Activated CD8-positive, alpha-beta memory T cell treated with anti-CD3 and anti-CD28 coated beads for 36 hours (primary cell): ENCODE results near the gene CDH18. TPM values are rescaled to one million over a fixed set of nuclear protein-coding genes. Genes with fewer than 3 reads are reported as not detected.

ENCODE experiments used
- CTCF ChIA-PET: fragments of 350-600 bp; sonication (Branson Sonifier 250); formaldehyde crosslinking; loops from one replicate; lab custom pipeline; 2021; ENCODE audit warnings: antibody characterized with exemption; lab: Charles Lee
- POLR2A ChIA-PET: fragments of 350-600 bp; sonication (Branson Sonifier 250); formaldehyde crosslinking; loops from one replicate; lab custom pipeline; 2021; ENCODE audit warnings: antibody characterized with exemption; lab: Charles Lee
- total RNA-seq, 2 experiments: library from RNA; stranded (reverse); gene quantifications; one replicate each; pipeline ENCODE4 v1.2.3, GENCODE V29; 2021

Gene CDH18
- total RNA-seq, 2 experiments from 2014 or later: not detected

DNA sequence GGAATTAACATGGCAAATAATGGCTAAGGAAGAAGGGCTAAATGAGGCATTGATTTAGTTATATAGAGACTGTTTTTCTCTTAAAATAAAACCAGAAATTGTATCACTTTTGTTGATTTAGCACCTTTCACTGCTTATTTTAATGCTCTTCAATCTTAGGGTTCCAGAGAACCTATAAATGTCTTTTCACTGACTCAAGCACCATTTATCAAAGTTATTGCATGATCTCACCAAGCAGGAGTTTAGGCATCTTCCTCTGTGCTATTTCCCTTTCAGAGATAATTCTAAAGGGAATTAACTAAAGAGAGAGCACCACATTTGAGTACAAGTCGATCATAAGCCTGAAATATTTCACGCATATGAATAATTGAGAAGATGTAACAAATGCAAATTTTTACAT lies 357.1 kb downstream of the CDH18 start:
- POLR2A ChIA-PET: no interaction called here

DNA sequence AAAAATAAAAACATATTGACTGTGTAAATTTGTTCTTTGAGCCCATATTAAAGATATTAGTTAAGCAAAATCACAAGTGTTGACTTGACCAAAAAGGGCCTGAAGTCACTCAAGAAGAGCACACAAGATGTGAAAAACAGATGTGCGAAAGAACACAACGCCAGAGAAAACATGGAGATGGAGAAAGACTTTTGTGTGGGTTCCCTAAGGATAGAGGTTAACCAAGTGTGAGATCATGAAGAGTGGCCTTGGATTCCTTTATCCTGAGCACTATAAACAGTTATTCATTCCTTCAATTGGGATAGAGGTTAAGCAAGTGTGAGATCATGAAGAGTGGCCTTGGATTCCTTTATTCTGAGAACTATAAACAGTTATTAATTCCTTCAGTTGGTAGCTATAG lies 361.8 kb downstream of the CDH18 start:
- ChIA-PET CTCF (no interaction called here), POLR2A (no interaction called here)

More for the DNA sequence above, 357.1 kb downstream of the CDH18 start:
- CTCF ChIA-PET: no interaction called here

DNA sequence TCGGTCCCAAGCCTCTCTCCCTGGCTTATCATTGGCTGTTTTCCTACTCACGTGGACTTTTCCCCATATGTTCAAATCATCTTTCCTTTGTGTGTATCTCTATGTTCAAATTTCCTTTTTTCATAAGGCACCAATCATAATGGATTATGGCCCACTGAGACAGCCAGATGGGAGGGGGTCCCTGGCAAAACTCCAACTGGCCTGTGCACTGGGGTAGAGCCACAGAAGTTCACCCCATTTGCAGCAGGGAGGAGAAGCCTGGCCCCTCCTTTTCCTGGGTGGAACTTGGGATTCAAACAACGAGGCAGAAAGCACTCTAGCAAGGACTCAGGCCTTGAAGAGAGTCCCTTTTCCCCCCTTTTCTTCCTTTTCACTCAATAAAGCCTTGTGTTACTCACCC lies 362.4 kb downstream of the CDH18 start:
- CTCF ChIA-PET: no interaction called here
- POLR2A ChIA-PET: no interaction called here

DNA sequence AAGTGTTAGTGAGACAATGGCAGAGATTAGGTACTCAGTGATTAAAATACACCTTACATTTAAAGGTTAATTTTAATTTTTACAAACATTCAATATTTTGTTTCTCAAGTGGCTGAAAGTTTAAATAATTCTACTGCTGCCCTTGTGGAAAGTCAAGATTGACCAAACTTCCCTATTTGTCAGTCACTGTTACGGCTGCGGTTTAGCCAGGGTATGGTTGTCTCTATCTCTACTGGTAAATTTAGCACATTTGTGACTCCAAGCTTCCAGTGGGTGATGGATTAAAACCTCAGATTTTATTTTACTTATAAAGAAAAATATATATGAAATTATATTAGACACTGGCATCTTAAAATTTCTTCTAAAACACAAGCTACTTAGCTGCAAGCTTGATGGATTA lies 368.4 kb downstream of the CDH18 start:
- ChIA-PET CTCF (no interaction called here), POLR2A (no interaction called here)

DNA sequence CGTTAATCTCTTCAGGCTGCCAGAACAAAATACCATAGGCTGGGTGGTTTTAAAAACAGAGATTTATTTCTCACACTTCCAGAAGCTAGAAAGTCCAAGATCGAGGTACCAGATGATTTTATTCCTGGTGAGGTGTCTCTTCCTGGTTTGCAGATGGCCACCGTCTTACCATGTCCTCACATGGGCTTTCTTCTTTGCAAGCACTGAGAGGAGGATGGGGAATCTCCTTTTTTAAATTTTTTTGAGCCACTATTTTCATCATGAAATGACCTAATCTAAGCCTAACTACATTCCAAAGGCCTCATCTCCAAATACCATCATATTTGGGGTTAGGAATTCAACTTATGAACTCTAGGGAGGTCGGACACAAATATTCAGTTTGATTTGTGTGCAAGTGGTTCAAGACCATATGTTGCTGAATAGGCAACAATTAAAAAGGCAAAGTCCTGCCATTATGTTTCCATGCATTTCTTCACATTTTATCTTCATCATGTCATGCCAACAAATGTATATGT lies 371.2 kb downstream of the CDH18 start:
- ChIA-PET POLR2A (no interaction called here), CTCF (no interaction called here)

DNA sequence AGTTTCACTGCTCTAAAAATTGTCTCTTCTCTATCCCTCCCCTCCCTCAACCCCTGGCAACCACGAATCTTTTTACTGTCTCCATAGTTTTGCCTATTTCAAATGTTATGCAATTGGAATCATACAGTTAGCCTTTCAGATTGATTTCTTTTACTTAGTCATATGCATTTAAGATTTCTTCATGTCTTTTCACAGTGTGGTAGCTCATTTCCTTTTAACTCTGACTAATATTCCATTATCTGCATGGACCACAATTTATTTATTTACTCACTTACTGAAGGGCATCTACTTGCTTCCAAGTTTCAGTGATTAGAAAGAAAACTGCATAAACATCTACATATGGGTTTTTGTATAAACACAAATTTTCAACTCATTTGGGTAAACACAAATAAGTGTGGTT lies 372.3 kb downstream of the CDH18 start:
- ChIA-PET POLR2A (no interaction called here), CTCF (no interaction called here)

DNA sequence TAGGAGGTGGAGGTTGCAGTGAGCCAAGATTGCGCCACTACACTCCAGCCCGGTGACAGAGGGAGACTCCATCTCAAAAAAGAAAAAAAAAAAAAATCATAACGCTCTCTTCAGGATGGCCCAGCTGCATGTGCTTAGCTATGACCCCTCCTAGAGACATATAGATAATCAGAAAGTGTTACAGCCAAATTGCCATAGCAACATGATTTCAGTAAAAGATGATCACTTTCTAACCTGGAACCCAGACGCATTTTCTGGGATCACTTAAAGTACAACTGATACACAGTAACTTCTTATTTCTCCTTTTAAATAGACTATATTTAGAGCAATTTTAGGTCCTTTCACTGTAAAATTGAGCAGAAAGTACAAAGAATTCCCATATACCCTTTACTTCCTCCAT lies 372.9 kb downstream of the CDH18 start:
- ChIA-PET CTCF (no interaction called here), POLR2A (no interaction called here)

DNA sequence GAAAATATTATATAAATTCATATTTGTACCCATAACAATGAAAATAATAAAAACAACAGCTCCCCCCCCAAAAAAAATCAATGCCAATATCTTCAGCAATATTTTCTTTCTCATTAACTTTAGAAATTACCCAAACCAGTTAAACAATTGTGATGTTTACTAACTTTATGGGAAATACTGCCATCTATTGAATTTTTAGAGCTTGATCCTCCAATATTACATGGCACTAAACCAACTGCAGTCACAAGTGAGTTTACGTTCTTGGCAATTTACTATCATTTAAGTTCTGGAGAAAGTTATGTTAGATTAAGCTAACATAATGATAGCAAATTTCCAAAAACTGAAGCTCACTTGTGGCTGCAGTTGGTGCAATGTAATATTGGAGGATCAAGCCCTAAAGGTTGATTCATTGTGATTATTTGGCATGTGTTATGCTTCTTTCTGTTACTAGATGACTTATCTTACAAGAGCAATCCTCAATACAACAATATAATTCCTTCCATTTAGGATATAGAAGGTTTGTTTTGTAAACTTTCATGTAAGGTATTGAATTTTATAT lies 379.5 kb downstream of the CDH18 start:
- ChIA-PET CTCF (no interaction called here), POLR2A (no interaction called here)

DNA sequence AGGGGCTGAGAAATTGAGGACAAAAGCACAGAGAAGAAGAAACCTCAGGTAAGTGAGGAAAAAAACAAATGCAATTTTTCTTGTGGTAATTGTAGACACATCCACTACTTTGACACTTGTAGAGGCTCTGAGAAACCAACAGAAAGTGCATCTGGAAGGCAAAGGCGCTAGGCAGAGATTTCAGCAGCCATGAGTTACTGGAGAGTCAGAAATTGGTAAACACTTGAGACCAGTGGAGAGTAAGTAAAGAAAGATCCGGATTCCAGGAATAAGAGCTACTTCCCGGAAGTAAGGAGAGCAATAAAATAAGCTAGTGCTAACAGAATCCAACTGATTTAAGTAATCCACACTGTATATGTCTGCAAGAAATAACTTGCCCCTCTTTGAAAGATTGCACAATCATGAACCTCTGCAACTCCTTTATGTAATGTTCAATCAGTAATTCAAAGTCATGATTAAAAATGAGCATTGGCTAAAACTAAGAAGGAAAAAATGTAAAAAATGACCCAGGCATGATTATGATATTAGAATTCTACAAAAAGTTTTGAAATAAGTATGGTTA lies 382.1 kb downstream of the CDH18 start:
- ChIA-PET POLR2A (no interaction called here), CTCF (no interaction called here)

DNA sequence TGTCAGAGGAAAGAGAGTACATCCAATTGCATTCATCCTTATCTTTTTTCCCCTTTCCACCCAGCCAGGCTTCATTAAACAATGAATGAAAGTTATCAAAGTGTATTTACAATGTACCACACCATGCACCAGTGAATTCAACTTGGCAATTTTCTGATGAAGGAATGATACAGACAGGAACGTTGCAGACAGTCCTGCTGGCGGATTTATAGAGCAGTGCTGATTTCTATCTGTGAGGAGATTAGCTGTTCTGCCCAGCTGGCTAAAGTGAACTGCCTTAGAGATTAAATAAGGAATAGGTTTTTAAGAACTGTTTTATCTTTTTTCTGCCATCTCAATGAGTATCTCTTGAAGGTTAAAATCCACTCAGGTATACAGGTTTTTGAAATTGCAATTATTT lies 403.9 kb downstream of the CDH18 start:
- ChIA-PET POLR2A (no interaction called here), CTCF (interaction anchor here (0.7 kb wide), 1 partner anchor 207 kb away, joined by 3 read pairs; no protein-coding TSS in a partner anchor)

DNA sequence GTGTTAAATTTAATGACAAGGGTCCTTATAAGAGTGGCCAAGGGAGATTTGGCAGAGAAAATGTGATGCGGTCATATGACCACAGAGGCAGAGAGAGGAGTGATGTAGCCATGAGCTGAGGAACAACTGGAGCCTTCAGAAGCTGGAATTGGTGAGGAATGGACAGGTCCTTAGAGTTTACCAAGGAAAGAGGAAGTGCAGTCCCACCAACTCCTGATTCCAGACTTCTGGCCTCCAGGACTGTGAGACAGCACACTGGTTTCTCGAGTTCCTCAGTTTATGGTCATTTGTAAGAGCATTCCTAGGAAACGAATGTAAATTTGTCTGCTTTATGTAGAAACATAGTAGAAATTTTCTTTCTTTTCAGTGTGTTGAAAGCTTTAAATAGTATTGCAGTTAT lies 410.1 kb downstream of the CDH18 start:
- CTCF ChIA-PET: no interaction called here
- POLR2A ChIA-PET: no interaction called here

DNA sequence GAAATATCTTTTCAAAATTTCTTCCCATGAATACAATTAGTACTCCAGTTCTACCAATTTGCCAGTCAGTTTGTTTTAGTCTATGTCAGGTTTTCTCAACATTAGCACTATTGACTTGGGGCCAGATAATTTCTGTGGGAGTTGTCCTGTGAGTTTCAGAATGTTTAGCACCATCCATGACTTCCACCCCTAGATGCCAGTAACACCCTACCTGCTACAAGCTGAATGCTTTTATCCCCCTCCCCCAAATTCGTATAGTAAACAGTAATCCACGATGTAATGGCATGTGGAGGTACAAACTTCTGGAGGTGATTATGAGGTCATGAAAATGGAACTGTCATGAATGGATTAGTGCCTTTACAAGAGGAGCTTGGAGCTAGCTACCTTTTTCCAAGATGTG lies 420.0 kb downstream of the CDH18 start:
- ChIA-PET POLR2A (no interaction called here), CTCF (no interaction called here)

DNA sequence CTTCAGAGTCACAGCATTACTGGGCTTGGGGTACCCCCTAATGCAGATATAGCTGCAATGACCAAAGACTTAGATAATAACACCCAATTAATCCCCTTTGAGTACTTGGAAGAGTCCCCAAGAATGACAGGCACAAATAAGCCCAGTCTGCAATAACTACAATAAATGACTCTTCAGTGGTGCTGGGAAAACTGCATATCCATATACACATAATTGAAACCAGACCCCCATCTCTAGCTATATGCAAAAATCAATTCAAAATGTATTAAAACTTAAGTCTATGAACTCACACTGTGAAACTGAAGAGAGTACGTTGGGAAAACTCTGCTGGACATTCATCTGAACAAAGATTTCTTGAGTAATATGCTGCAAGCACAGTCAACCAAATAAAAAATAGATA lies 422.5 kb downstream of the CDH18 start:
- ChIA-PET CTCF (no interaction called here), POLR2A (no interaction called here)

DNA sequence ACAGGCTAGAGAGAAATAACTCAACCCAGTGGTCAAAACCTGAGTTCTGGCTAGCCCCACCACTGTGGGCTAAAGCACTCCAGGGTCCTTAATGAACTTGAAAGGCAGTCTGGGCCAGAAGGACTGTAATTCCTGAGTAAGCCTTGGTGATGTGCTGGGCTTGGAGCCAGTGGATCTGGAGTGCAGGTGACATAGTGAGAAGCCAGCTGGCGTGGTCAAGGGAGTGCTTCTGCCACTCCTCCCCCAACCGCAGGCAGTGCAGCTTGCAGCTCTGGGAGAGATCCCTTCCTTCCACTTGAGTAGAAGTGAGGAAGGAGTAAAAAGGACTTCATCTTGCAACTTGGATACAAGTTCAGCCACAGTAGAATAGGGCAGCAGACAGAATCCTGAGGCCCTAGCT lies 424.0 kb downstream of the CDH18 start:
- POLR2A ChIA-PET: no interaction called here

DNA sequence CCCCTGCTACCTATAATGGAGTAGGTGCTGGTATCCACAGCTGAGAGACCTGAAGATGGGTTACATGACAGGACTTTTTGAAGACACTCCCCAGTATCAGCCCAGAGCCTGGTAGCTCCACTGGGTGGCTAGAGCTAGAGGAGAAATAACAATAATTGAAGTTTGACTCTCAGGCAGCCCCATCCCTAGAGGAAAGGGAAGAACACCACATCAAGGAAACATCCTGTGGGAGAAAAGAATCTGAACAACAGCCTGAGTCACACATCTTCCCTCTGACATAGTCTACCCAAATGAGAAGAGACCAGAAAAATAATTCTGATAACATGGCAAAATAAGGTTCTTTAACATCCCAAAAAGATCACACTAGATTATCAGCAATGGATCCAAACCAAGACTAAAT lies 432.1 kb downstream of the CDH18 start:
- ChIA-PET CTCF (no interaction called here), POLR2A (no interaction called here)

More for the DNA sequence above, 424.0 kb downstream of the CDH18 start:
- CTCF ChIA-PET: no interaction called here

DNA sequence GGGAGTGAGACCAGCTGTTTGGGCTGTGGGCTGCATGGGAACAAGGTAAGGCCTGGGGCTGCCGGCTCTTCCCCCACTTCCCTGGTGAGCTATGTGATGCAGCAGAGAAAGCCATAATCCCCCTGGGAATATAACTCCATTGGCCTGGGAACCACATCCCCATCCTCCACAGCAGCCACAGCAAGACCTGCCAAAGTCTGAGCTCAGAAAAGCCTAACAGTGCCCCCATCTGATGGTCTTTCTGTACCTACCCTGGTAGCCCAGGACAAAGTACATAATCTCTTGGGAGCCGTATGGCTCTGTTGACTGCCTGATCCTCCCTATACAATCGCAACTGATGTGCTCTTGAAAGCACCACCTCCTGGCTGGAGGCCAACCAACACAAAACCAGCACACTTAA lies 432.6 kb downstream of the CDH18 start:
- ChIA-PET POLR2A (no interaction called here), CTCF (no interaction called here)

DNA sequence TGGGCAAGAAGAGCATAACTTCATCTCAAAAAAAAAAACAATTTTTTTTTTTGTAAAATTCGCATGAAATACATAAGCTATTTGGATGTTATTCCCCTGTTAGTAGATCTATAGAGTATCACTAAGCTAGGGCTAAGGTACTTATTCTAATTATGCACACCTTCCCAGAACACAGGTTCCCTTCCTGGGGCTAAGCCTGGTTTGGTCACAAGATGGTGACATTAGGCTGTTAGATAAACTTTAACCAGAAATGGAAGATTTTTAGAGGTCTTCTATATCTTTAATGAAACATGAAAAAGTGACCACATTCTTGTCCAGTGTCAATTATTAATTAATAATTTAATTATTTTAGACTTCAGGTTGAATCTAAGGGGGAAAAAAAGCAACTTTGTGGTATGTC lies 433.5 kb downstream of the CDH18 start:
- CTCF ChIA-PET: no interaction called here

DNA sequence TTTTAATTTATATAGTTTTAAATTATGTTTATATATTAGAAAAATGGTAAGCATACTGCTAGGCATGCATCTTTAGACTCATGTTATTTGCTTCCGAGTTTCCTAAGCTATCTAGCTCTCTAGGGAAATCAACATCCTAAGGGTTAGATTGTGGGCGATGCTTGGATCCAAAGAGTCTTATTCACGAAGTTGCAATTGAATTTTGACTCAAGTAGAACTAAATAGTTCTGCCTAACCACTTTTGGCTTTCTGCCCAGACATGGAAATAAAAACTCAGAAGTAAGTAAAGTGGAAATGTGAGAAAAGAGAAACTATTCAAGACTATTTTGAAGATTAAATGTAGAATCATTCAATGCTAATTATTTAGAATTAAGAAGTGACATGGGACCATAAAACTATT lies 440.4 kb downstream of the CDH18 start:
- POLR2A ChIA-PET: no interaction called here
- CTCF ChIA-PET: no interaction called here

More for the DNA sequence above, 433.5 kb downstream of the CDH18 start:
- POLR2A ChIA-PET: no interaction called here

DNA sequence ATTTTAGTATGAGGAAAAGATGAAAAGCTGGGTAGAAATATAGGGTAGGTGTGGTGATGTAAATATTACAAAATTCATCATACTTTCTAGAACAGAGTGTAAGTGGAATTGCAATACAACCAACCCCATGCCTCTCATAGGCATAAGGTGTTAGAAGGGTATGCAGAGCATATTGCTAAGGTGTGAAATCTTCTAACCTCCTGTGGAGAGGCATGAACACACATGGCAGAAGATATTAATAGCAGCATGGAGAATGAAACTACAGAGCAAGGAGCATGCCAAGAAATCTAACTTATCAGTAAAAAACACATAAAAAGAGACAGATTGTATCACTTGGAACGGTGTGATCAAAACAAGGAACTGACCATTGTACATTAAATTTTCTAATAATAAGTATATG lies 441.5 kb downstream of the CDH18 start:
- ChIA-PET CTCF (no interaction called here), POLR2A (no interaction called here)

DNA sequence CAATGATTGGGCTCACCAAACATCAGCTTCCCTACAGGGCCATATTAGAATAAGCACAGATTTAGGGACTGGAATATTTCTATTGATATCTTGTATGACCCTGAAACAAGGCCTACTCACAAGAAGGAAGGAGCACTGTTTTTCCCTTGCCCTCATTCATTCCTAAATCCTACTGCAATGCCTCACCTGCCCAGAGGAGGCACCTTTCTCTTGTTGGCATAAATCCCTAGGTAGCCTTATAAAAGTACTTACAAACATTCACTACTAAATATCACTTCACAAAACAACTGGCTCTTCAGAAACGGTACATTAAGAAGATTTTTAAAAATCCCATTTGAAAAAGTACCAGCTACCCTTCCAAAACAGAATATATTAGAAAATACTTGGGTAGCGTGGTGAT lies 449.4 kb downstream of the CDH18 start:
- POLR2A ChIA-PET: no interaction called here
- CTCF ChIA-PET: no interaction called here

DNA sequence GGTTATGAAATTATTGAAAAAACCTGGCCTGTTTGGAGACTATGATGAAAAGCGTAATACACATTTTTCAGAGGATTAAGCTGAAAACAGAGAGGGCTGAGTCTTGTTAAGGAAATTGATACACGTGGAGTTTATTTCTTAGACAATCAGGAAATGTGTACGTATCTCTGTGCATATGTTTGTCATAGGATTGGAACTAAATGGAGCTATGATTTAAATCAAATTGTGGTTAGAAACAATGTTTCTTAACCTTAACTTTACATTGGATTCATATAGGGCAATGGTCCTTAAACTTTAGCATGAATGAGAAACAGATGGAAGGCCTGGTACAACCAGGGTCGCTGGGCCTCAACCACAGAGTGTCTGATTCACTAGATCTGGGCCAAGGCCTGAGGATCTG lies 451.6 kb downstream of the CDH18 start:
- POLR2A ChIA-PET: no interaction called here
- CTCF ChIA-PET: no interaction called here

DNA sequence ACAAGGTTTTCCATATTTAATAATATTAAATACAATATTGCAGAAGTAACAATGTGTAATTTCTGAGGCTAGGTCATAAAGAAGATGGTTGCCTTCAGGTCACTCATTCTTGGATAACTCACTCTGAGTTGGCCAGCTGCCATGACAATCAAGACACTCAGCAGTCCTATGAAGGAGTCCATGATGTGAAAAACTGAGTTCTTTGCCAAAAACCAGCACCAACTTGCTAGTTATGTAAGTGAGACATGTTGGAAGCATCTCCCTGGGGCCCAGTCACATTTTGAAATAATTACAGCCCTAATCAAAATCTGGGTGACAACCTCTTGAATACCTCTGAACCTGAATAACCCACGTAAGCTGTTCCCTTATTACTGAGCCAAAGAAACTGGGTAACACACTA lies 453.2 kb downstream of the CDH18 start:
- ChIA-PET CTCF (no interaction called here), POLR2A (no interaction called here)
